ENCODE results near the gene SLC1A1.

Gene SLC1A1

DNA sequence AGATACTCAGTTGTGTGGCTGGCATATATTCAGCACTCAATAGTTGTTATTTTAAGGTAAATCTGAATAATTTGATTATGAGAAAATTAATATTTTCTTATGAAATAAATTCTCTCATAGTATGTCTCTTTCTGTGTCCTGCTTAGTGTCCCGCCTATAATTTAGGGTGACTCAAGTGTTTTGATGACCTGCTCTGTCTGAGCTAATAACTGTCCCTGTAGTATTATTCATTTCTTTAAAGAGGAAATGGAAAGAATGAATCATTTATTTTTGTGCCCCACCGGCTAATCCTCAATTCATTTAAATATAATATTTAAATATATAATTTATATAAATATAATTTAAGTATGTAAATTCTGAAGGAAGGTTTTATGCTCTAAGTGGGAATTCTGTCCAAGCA is 4.1 kb downstream of the SLC1A1 start:
- H3K4me2 ChIP-seq (ENCODE audit: low read length), result no peak overlapping the region
- no peaks in the 10 kb centered on the region for H3K4me1 ChIP-seq (ENCODE audit: insufficient read depth, low read length, severe bottlenecking)
- H2AFZ ChIP-seq (ENCODE audit: low read length), result no peak overlapping the region
- H3K9ac ChIP-seq (ENCODE audit: low read length), result no peak overlapping the region
- no peaks in the 10 kb centered on the region for H3K79me2 ChIP-seq (ENCODE audit: insufficient read depth, low read length)
- no peaks in the 10 kb centered on the region for H3F3A ChIP-seq (ENCODE audit: insufficient read depth, low read length)
- no peaks in the 10 kb centered on the region for H3K9me3 ChIP-seq (ENCODE audit: low read length)
- H3K4me3 ChIP-seq (ENCODE audit: low read depth, low read length, poor library complexity, severe bottlenecking), result no peak overlapping the region
- H4K20me1 ChIP-seq (ENCODE audit: insufficient read depth, low read length), result no peaks in the 10 kb centered on the region
- H3K27me3 ChIP-seq (ENCODE audit: insufficient read depth, low read length), result peaks cover 7% of the 10 kb centered on the region; the same call in 1 of the 2 replicates
- no peaks in the 10 kb centered on the region for H3K9me2 ChIP-seq (ENCODE audit: low read depth, low read length)
- H3K36me3 ChIP-seq (ENCODE audit: insufficient read depth, low read length), result no peaks in the 10 kb centered on the region
- no peak overlapping the region for H3K27ac ChIP-seq (ENCODE audit: low read depth, low read length, poor library complexity, severe bottlenecking)
- TF ChIP-seq CTCF (IDR thresholded peaks at IDR 0.05; ENCODE audit: low read length), result no peak
- no peak for TF ChIP-seq EZH2 (IDR thresholded peaks at IDR 0.05; ENCODE audit: borderline replicate concordance, low read length)

GRCh38 chr9:4494806-4495205 is 4.5 kb downstream of the SLC1A1 start:
- Histone ChIP-seq H3K9me3 (ENCODE audit: low read length) (no peaks in the 10 kb centered on the region), H3K27ac (ENCODE audit: low read depth, low read length, poor library complexity, severe bottlenecking) (no peak overlapping the region), H3K4me2 (ENCODE audit: low read length) (no peak overlapping the region), H2AFZ (ENCODE audit: low read length) (no peak overlapping the region), H3K9ac (ENCODE audit: low read length) (no peak overlapping the region), H3K27me3 (ENCODE audit: insufficient read depth, low read length) (peaks cover 7% of the 10 kb centered on the region; the same call in 1 of the 2 replicates), H3K36me3 (ENCODE audit: insufficient read depth, low read length) (no peaks in the 10 kb centered on the region), H3F3A (ENCODE audit: insufficient read depth, low read length) (no peaks in the 10 kb centered on the region), H3K4me3 (ENCODE audit: low read depth, low read length, poor library complexity, severe bottlenecking) (no peak overlapping the region), H3K79me2 (ENCODE audit: insufficient read depth, low read length) (no peaks in the 10 kb centered on the region), H3K4me1 (ENCODE audit: insufficient read depth, low read length, severe bottlenecking) (no peaks in the 10 kb centered on the region), H4K20me1 (ENCODE audit: insufficient read depth, low read length) (no peaks in the 10 kb centered on the region), H3K9me2 (ENCODE audit: low read depth, low read length) (no peaks in the 10 kb centered on the region)
- TF ChIP-seq CTCF (IDR thresholded peaks at IDR 0.05; ENCODE audit: low read length) (no peak), EZH2 (IDR thresholded peaks at IDR 0.05; ENCODE audit: borderline replicate concordance, low read length) (no peak)

- TF ChIP-seq EZH2 (IDR thresholded peaks at IDR 0.05; ENCODE audit: borderline replicate concordance, low read length) (no peak), CTCF (IDR thresholded peaks at IDR 0.05; ENCODE audit: low read length) (no peak)
- peaks cover 7% of the 10 kb centered on the region; the same call in 1 of the 2 replicates for H3K27me3 ChIP-seq (ENCODE audit: insufficient read depth, low read length)
- no peaks in the 10 kb centered on the region for H3K4me1 ChIP-seq (ENCODE audit: insufficient read depth, low read length, severe bottlenecking)
- H3F3A ChIP-seq (ENCODE audit: insufficient read depth, low read length), result no peaks in the 10 kb centered on the region
- no peak overlapping the region for H3K4me3 ChIP-seq (ENCODE audit: low read depth, low read length, poor library complexity, severe bottlenecking)
- H3K4me2 ChIP-seq (ENCODE audit: low read length), result no peak overlapping the region
- no peak overlapping the region for H3K9ac ChIP-seq (ENCODE audit: low read length)
- no peaks in the 10 kb centered on the region for H4K20me1 ChIP-seq (ENCODE audit: insufficient read depth, low read length)
- H3K36me3 ChIP-seq (ENCODE audit: insufficient read depth, low read length), result no peaks in the 10 kb centered on the region
- H3K27ac ChIP-seq (ENCODE audit: low read depth, low read length, poor library complexity, severe bottlenecking), result no peak overlapping the region
- no peaks in the 10 kb centered on the region for H3K79me2 ChIP-seq (ENCODE audit: insufficient read depth, low read length)
- no peak overlapping the region for H2AFZ ChIP-seq (ENCODE audit: low read length)
- no peaks in the 10 kb centered on the region for H3K9me2 ChIP-seq (ENCODE audit: low read depth, low read length)
- no peaks in the 10 kb centered on the region for H3K9me3 ChIP-seq (ENCODE audit: low read length)
Observed at GRCh38 chr9:4495537-4495936, 5.3 kb downstream of the SLC1A1 start.

Measured in OCI-LY1 (cell line).